Naive thymus-derived CD4-positive, alpha-beta T cell (primary cell): ENCODE measurements around the gene RFX8. TPM values are rescaled to one million over a fixed set of nuclear protein-coding genes. Genes with fewer than 3 reads are reported as not detected.

Source experiments
- ATAC-seq: fragments of 150-1000 bp; cut with Tn5 transposase; 2 replicates; pipeline ENCODE4 v1.10.0; 2021; ENCODE audit warnings: mild to moderate bottlenecking, moderate library complexity
- CTCF ChIA-PET: fragments of 350-600 bp; sonication (Branson Sonifier 250); formaldehyde crosslinking; loops from one replicate; lab custom pipeline; 2021; ENCODE audit warnings: antibody characterized with exemption; lab: Charles Lee
- POLR2A ChIA-PET: fragments of 350-600 bp; sonication (Branson Sonifier 250); formaldehyde crosslinking; loops from one replicate; lab custom pipeline; 2021; ENCODE audit warnings: antibody characterized with exemption, inconsistent platforms; lab: Charles Lee
- DNase-seq, 9 donors: peaks; one replicate each; pipeline versions ENCODE4 v3.0.0 to v3.0.0-alpha.2; 2020 to 2022; ENCODE audit warnings: mixed read lengths in 1 of 9
- H3K27ac ChIP-seq: one replicate; pipeline ENCODE4 v1.7.0; 2013; ENCODE audit warnings: mild to moderate bottlenecking, low read depth, low read length, moderate library complexity
- H3K27me3 ChIP-seq, 2 donors: one replicate each; pipeline ENCODE4 v1.7.0; 2013; ENCODE audit warnings: low read length in 2 of 2, mild to moderate bottlenecking in 2 of 2, moderate library complexity in 2 of 2; ENCODE audit not compliant: control insufficient read depth in 2 of 2, insufficient read depth in 2 of 2
- H3K36me3 ChIP-seq, 3 experiments: 1 replicate in 2 of 3; 2 replicates in 1 of 3; pipeline ENCODE4 v1.7.0; 2013; ENCODE audit warnings: low read length in 3 of 3, mild to moderate bottlenecking in 3 of 3, moderate library complexity in 1 of 3; ENCODE audit not compliant: insufficient read depth in 3 of 3, control insufficient read depth in 2 of 3
- H3K4me1 ChIP-seq, 2 donors: one replicate each; pipeline ENCODE4 v1.7.0; 2013; ENCODE audit warnings: low read length in 2 of 2, mild to moderate bottlenecking in 2 of 2, moderate library complexity in 1 of 2; ENCODE audit not compliant: control insufficient read depth in 2 of 2, insufficient read depth in 2 of 2
- H3K4me3 ChIP-seq: 2 replicates; pipeline ENCODE4 v1.7.0; 2013; ENCODE audit warnings: mild to moderate bottlenecking, low read length
- H3K9me3 ChIP-seq, 3 experiments: 1 replicate in 2 of 3; 2 replicates in 1 of 3; pipeline ENCODE4 v1.7.0; 2013; ENCODE audit warnings: low read length in 3 of 3; ENCODE audit not compliant: control insufficient read depth in 2 of 3
- H3K27ac Mint-ChIP-seq, 9 donors: one replicate each; pipeline ENCODE4 v1.8.0; 2020 to 2022; ENCODE audit warnings: mixed read lengths in 9 of 9, mild to moderate bottlenecking in 8 of 9, moderate library complexity in 5 of 9, inconsistent platforms in 2 of 9
- H3K27me3 Mint-ChIP-seq, 5 donors: one replicate each; pipeline ENCODE4 v1.8.0; 2021 to 2022; ENCODE audit warnings: mixed read lengths in 5 of 5, mild to moderate bottlenecking in 1 of 5
- H3K36me3 Mint-ChIP-seq, 5 donors: one replicate each; pipeline ENCODE4 v1.8.0; 2020 to 2022; ENCODE audit warnings: mixed read lengths in 5 of 5, mild to moderate bottlenecking in 3 of 5, inconsistent platforms in 1 of 5
- H3K4me1 Mint-ChIP-seq, 7 donors: one replicate each; pipeline ENCODE4 v1.8.0; 2020 to 2022; ENCODE audit warnings: mixed read lengths in 7 of 7, mild to moderate bottlenecking in 3 of 7, inconsistent platforms in 1 of 7
- H3K4me3 Mint-ChIP-seq, 10 donors: one replicate each; pipeline ENCODE4 v1.8.0; 2020 to 2022; ENCODE audit warnings: mild to moderate bottlenecking in 10 of 10, mixed read lengths in 10 of 10, moderate library complexity in 6 of 10, inconsistent platforms in 2 of 10
- H3K9me3 Mint-ChIP-seq, 11 donors: one replicate each; pipeline ENCODE4 v1.8.0; 2020 to 2022; ENCODE audit warnings: mixed read lengths in 11 of 11, mild to moderate bottlenecking in 4 of 11, inconsistent platforms in 1 of 11, moderate library complexity in 1 of 11
- intact Hi-C, 2 donors: fragments of 100-400 bp; cut with micrococcal nuclease; formaldehyde crosslinking; loops; one replicate each; pipeline ENCODE4 v1.15.1; 2023
- polyA plus RNA-seq, 2 donors: library from polyadenylated mRNA; unstranded; fragments of 300-500 nt; fragmentation: Illumina TruSeq; gene quantifications; one replicate each; pipeline ENCODE4 v1.2.3, GENCODE V29; 2021
- total RNA-seq, 6 experiments: library from RNA in 5 of 6; stranded (reverse) in 5 of 6; gene quantifications; 1 replicate in 5 of 6; 2 replicates in 1 of 6; pipeline ENCODE4 v1.2.3 and lab custom pipeline; 2021 to 2026

RFX8 gene
- total and polyA plus RNA-seq, 7 experiments from 2014 or later = 0.24 to 2.0 (median 0.88) TPM; not detected in 3

GRCh38 chr2:101382442-101382841, 92.5 kb downstream of the RFX8 start:
- ChIA-PET POLR2A (interaction anchor here (0.7 to 1.2 kb wide), 2 partner anchors 53 to 131 kb away, joined by 3 read pairs; no protein-coding TSS in a partner anchor), CTCF (no interaction called here)
- DNase-seq = no peak
- ATAC-seq = no peak
- H3K27me3 ChIP-seq = peaks cover 0 to 5% of the 10 kb centered on the region in 2 donors
- intact Hi-C loops = loop anchor here in 1 of 2 donors (10.0 kb wide), 1 partner anchor 108 kb away; no protein-coding TSS in a partner anchor
- no peak overlapping the region for H3K4me3 ChIP-seq
- H3K36me3 ChIP-seq = no peaks in the 10 kb centered on the region
- H3K9me3 ChIP-seq = no peaks in the 10 kb centered on the region
- H3K36me3 Mint-ChIP-seq = peaks cover 0 to 4% (median 0%) of the 10 kb centered on the region in 5 donors
- peak overlapping the region in 1 of 9 donors; percentile 42 for H3K27ac Mint-ChIP-seq
- H3K4me1 Mint-ChIP-seq = peaks cover 5 to 7% (median 7%) of the 10 kb centered on the region in 7 donors
- H3K4me3 Mint-ChIP-seq = no peak overlapping the region
- H3K27me3 Mint-ChIP-seq = peaks cover 14 to 54% (median 36%) of the 10 kb centered on the region in 5 donors
- H3K4me1 ChIP-seq = peaks cover under 1% of the 10 kb centered on the region in 2 donors
- no peaks in the 10 kb centered on the region for H3K9me3 Mint-ChIP-seq
- H3K27ac ChIP-seq = no peak overlapping the region

- Mint-ChIP-seq H3K4me3 (no peak overlapping the region), H3K4me1 (peaks cover 0 to 8% (median 6%) of the 10 kb centered on the region in 7 donors), H3K9me3 (no peaks in the 10 kb centered on the region), H3K36me3 (peaks cover 0 to 4% (median 0%) of the 10 kb centered on the region in 5 donors), H3K27me3 (peaks cover 2 to 42% (median 22%) of the 10 kb centered on the region in 5 donors), H3K27ac (no peak overlapping the region)
- Histone ChIP-seq H3K4me3 (no peak overlapping the region), H3K36me3 (no peaks in the 10 kb centered on the region), H3K27me3 (no peaks in the 10 kb centered on the region), H3K9me3 (no peaks in the 10 kb centered on the region), H3K4me1 (peaks cover 0 to 2% of the 10 kb centered on the region in 2 donors), H3K27ac (no peak overlapping the region)
- ChIA-PET CTCF (no interaction called here), POLR2A (no interaction called here)
- intact Hi-C loops = loop anchor here in 1 of 2 donors (10.0 kb wide), 1 partner anchor 106 kb away; no protein-coding TSS in a partner anchor
- ATAC-seq (no peak), DNase-seq (no peak)
Measured at GRCh38 chr2:101380376-101380775, 94.5 kb downstream of the RFX8 start.

GRCh38 chr2:101379091-101379490, 95.8 kb downstream of the RFX8 start:
- Mint-ChIP-seq H3K4me3 (no peak overlapping the region), H3K4me1 (peaks cover 7 to 20% (median 19%) of the 10 kb centered on the region in 7 donors), H3K36me3 (peaks cover 0 to 4% (median 0%) of the 10 kb centered on the region in 5 donors), H3K27ac (no peak overlapping the region), H3K9me3 (no peaks in the 10 kb centered on the region), H3K27me3 (peaks cover 0 to 31% (median 13%) of the 10 kb centered on the region in 5 donors)
- Histone ChIP-seq H3K4me1 (peaks cover 0 to 8% of the 10 kb centered on the region in 2 donors), H3K4me3 (no peak overlapping the region), H3K36me3 (no peaks in the 10 kb centered on the region), H3K9me3 (no peaks in the 10 kb centered on the region), H3K27ac (no peak overlapping the region), H3K27me3 (no peaks in the 10 kb centered on the region)
- intact Hi-C loops = no loop called here
- ChIA-PET CTCF (no interaction called here), POLR2A (interaction anchor here (0.6 to 1.0 kb wide), 3 partner anchors 16 to 257 kb away, joined by 3 to 4 read pairs (median 3); partner anchors contain the start of gene RNF149)
- ATAC-seq (no peak), DNase-seq (no peak)

GRCh38 chr2:101375653-101376052, 99.3 kb downstream of the RFX8 start:
- H3K9me3 Mint-ChIP-seq = peaks cover 0 to 13% (median 2%) of the 10 kb centered on the region in 11 donors
- H3K4me1 Mint-ChIP-seq = peaks cover 8 to 26% (median 23%) of the 10 kb centered on the region in 7 donors
- peaks cover 0 to 10% (median 0%) of the 10 kb centered on the region in 5 donors for H3K36me3 Mint-ChIP-seq
- Histone ChIP-seq H3K36me3 (no peaks in the 10 kb centered on the region), H3K27me3 (no peaks in the 10 kb centered on the region), H3K27ac (no peak overlapping the region), H3K9me3 (no peaks in the 10 kb centered on the region), H3K4me1 (peaks cover 0 to 8% of the 10 kb centered on the region in 2 donors), H3K4me3 (no peak overlapping the region)
- intact Hi-C loops = no loop called here
- POLR2A ChIA-PET = no interaction called here
- H3K27ac Mint-ChIP-seq = peak overlapping the region in 3 of 9 donors; percentile 34 to 54 (median 49)
- H3K27me3 Mint-ChIP-seq = peaks cover 0 to 23% (median 0%) of the 10 kb centered on the region in 5 donors
- ATAC-seq = no peak
- peak overlapping the region in 1 of 10 donors; percentile 8 for H3K4me3 Mint-ChIP-seq
- CTCF ChIA-PET = interaction anchor here (0.6 to 1.2 kb wide), 2 partner anchors 12 to 15 kb away, joined by 3 to 6 read pairs; partner anchors contain the start of gene CREG2
- DNase-seq = no peak

- H3K36me3 ChIP-seq = no peaks in the 10 kb centered on the region
- ChIA-PET POLR2A (interaction anchor here (0.9 to 1.2 kb wide), 3 partner anchors 13 to 21 kb away, joined by 4 read pairs; no protein-coding TSS in a partner anchor), CTCF (interaction anchor here (1.2 kb wide), 1 partner anchor 13 kb away, joined by 3 read pairs; the partner anchor contains the start of gene CREG2)
- DNase-seq (no peak), ATAC-seq (no peak)
- no peak overlapping the region for H3K4me3 ChIP-seq
- Mint-ChIP-seq H3K27ac (peak overlapping the region in 5 of 9 donors; percentile 40 to 81 (median 51)), H3K9me3 (peaks cover 0 to 13% (median 2%) of the 10 kb centered on the region in 11 donors), H3K4me3 (peak overlapping the region in 6 of 10 donors; percentile 2 to 55 (median 26)), H3K27me3 (peaks cover 0 to 23% (median 0%) of the 10 kb centered on the region in 5 donors), H3K4me1 (peaks cover 8 to 26% (median 23%) of the 10 kb centered on the region in 7 donors), H3K36me3 (peaks cover 0 to 10% (median 0%) of the 10 kb centered on the region in 5 donors)
- H3K27me3 ChIP-seq = no peaks in the 10 kb centered on the region
- no peaks in the 10 kb centered on the region for H3K9me3 ChIP-seq
- H3K4me1 ChIP-seq = peaks cover 0 to 8% of the 10 kb centered on the region in 2 donors
- intact Hi-C loops = no loop called here
- H3K27ac ChIP-seq = no peak overlapping the region
Measured at GRCh38 chr2:101374821-101375561, 99.9 kb downstream of the RFX8 start.

GRCh38 chr2:101372792-101373191, 102.1 kb downstream of the RFX8 start:
- peaks cover 0 to 8% of the 10 kb centered on the region in 2 donors for H3K4me1 ChIP-seq
- H3K9me3 Mint-ChIP-seq = peaks cover 0 to 13% (median 2%) of the 10 kb centered on the region in 11 donors
- no peaks in the 10 kb centered on the region for H3K36me3 ChIP-seq
- peak overlapping the region in 1 of 9 donors; percentile 57 for H3K27ac Mint-ChIP-seq
- no peaks in the 10 kb centered on the region for H3K27me3 ChIP-seq
- no peak overlapping the region for H3K4me3 Mint-ChIP-seq
- ATAC-seq = no peak
- intact Hi-C loops = no loop called here
- H3K4me3 ChIP-seq = no peak overlapping the region
- no peak for DNase-seq
- H3K9me3 ChIP-seq = no peaks in the 10 kb centered on the region
- H3K27me3 Mint-ChIP-seq = peaks cover 0 to 21% (median 0%) of the 10 kb centered on the region in 5 donors
- H3K36me3 Mint-ChIP-seq = peaks cover 0 to 10% (median 0%) of the 10 kb centered on the region in 5 donors
- peaks cover 12 to 26% (median 23%) of the 10 kb centered on the region in 7 donors for H3K4me1 Mint-ChIP-seq
- H3K27ac ChIP-seq = no peak overlapping the region
- ChIA-PET POLR2A (no interaction called here), CTCF (no interaction called here)
